MG63 (cell line): Measurements from ENCODE around the gene NPAS4. TPM values are rescaled to one million over a fixed set of nuclear protein-coding genes. Genes with fewer than 3 reads are reported as not detected.
A peak's percentile ranks its signal among the peaks of the same experiment; 100 is the strongest.
"Not testable (repeated sequence)": the region's sequence is repeated elsewhere in the genome, so short reads cannot be mapped to it uniquely, and the experiment has no call there.

ENCODE experiments used
- DNase-seq: peaks from one replicate; pipeline ENCODE4 v3.0.0-alpha.2; 2020
- H3K27me3 ChIP-seq: fragments of 250-450 bp; sonication (Bioruptor Pico); 2 replicates; pipeline ENCODE4 v1.5.1; 2020; ENCODE audit warnings: mild to moderate bottlenecking, moderate library complexity
- H3K36me3 ChIP-seq: fragments of 250-450 bp; sonication (Bioruptor Pico); 2 replicates; pipeline ENCODE4 v1.5.1; 2020; ENCODE audit warnings: mild to moderate bottlenecking, moderate library complexity
- H3K4me3 ChIP-seq: fragments of 250-450 bp; sonication (Bioruptor Pico); 2 replicates; pipeline ENCODE4 v1.5.1; 2020; ENCODE audit warnings: mild to moderate bottlenecking, moderate library complexity
- H3K9me3 ChIP-seq: fragments of 250-450 bp; sonication (Bioruptor Pico); 2 replicates; pipeline ENCODE4 v1.5.1; 2020; ENCODE audit warnings: mild to moderate bottlenecking, moderate library complexity
- total RNA-seq: library from RNA; depleted of rRNA; stranded (reverse); fragments of >200 nt; shearing (Covaris generic); gene quantifications from 2 replicates; pipeline ENCODE4 v1.2.3, GENCODE V29; 2014; ENCODE audit warnings: low replicate concordance

Gene NPAS4
- total RNA-seq, 1 experiment from 2014 or later, result not detected

DNA sequence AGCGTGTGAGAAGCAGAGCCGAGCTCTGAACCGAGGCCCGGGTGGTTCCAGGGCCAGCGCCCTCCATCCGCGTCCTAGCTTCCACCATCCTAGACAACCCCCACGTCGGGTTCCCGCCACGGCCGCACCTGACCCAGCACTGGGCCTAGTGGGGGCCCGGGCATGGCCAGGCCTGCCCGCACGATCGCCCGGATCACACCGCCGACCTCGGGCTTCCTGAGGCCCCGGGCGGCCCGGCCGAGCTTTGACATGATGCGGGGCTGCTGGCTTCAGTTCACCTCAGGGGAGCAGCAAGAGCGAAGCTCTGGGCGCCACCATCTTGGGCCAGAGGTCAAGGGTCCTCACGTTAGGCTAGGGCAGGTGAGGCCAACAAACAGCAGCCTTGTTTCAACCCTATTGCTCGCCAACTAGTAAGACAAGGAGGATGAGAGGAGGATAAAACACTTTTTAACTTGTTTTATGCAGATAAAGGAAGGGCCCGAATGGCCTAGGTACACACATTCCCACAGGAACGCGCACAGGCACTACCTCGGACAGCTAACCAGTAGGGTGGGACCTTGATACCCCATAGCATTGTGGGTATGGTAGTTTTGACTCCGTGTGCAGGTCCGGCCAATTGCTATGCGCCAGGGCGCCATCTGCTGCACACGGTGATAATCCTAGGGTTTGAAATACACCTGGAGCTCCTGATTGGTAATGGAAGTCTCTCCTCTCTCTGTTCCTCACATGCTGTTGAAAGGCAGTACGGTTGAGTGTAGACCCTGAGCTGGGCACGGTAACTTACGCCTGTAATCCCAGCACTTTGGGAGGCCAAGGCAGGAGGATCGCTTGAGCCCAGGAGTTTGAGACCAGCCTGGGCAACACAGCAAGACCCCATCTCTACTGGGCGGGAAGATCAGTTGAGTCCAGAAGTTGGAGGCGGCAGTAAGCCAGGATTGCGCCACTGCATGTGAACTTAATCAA is 17.9 kb downstream of the NPAS4 start, which contains the start of gene MRPL11:
Gene MRPL11 (minus strand): TSS at position 345 of the 963 bp plus-strand sequence. CDS start 94 bp downstream, at position 251.
- H3K36me3 ChIP-seq, result peaks cover 8% of the 10 kb centered on the region
- H3K9me3 ChIP-seq, result no peaks in the 10 kb centered on the region
- DNase-seq, result peak; percentile 89
- peak within 1 kb of the TSS; percentile 81 for H3K4me3 ChIP-seq
- H3K27me3 ChIP-seq, result no peaks in the 10 kb centered on the region

DNA sequence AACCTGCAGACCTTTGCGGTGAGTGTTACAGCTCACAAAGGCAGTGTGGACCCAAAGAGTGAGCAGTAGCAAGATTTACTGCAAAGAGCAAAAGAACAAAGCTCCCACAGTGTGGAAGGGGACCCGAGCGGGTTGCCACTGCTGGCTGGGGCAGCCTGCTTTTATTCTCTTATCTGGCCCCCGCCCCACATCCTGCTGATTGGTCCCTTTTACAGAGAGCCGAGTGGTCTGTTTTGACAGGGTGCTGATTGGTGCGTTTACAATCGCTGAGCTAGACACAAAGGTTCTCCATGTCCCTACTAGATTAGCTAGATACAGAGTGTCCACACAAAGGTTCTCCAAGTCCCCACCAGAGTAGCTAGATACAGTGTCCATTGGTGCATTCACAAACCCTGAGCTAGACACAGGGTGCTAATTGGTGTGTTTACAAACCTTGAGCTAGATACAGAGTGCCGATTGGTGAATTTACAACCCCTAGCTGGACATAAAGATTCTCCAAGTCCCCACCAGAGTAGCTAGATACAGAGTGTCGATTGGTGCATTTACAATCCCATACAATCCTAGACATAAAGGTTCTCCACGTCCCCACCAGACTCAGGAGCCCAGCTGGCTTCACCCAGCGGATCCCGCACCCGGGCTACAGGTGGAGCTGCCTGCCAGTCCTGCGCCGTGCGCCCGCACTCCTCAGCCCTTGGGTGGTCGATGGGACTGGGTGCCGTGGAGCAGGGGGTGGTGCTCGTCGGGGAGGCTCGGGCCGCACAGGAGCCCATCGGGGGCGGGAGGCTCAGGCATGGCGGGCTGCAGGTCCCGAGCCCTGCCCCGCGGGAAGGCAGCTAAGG is 19.5 kb downstream of the NPAS4 start:
- H3K4me3 ChIP-seq, H3K9me3 ChIP-seq, DNase-seq, H3K27me3 ChIP-seq, H3K36me3 ChIP-seq: not testable (repeated sequence)

DNA sequence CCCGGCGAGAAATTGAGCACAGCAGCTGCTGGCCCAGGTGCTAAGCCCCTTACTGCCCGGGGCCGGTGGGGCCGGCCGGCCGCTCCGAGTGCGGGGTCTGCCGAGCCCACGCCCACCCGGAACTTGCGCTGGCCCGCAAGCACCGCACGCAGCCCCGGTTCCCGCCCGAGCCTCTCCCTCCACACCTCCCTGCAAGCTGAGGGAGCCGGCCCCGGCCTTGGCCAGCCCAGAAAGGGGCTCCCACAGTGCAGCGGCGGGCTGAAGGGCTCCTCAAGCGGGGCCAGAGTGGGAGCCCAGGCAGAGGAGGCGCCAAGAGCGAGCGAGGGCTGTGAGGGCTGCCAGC is 20.1 kb downstream of the NPAS4 start:
- not testable (repeated sequence) for H3K36me3 ChIP-seq, DNase-seq, H3K4me3 ChIP-seq, H3K27me3 ChIP-seq, H3K9me3 ChIP-seq

DNA sequence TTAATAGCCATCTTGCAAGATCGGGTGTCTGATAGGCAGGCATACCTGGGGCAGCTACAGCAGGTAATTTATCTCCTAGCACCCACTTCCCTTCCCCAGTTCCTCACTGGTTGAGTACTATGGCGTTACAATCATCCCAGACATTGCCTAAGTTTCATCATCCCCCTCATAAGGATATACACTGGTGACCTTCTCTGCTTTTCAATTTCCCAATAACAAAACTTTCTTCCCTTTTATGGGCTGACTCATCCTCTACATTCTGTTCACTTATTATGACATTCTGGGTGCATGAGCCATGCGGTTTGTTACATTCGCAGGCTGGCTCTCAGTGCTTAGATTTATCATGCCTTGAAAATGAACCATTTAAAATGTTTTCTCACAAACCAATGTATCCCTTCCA is 22.8 kb downstream of the NPAS4 start:
- Histone ChIP-seq H3K36me3 (no peaks in the 10 kb centered on the region), H3K4me3 (no peak overlapping the region), H3K9me3 (no peaks in the 10 kb centered on the region), H3K27me3 (no peaks in the 10 kb centered on the region)
- peak; percentile 55 for DNase-seq

DNA sequence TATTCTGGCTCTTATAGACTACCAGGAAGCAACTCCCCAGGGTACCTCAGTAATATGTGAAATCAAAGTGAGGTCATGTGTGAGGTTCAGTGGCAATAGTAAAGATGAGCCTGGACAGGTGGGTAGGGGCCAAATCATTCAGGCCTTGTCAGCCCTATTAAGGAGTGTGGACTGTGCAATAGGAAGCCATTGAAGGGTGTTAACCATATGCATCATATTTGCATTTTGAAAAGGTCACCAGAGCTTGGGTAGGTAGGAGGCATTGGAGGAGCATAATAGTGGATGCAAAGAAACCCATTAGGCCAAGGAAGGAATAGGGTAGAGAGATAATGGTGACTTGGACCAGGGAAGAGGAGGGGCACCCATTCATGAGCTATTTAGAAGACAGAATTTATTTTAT is 26.2 kb downstream of the NPAS4 start:
- Histone ChIP-seq H3K9me3 (no peaks in the 10 kb centered on the region), H3K36me3 (no peaks in the 10 kb centered on the region), H3K4me3 (no peak overlapping the region), H3K27me3 (no peaks in the 10 kb centered on the region)
- DNase-seq, result no peak

DNA sequence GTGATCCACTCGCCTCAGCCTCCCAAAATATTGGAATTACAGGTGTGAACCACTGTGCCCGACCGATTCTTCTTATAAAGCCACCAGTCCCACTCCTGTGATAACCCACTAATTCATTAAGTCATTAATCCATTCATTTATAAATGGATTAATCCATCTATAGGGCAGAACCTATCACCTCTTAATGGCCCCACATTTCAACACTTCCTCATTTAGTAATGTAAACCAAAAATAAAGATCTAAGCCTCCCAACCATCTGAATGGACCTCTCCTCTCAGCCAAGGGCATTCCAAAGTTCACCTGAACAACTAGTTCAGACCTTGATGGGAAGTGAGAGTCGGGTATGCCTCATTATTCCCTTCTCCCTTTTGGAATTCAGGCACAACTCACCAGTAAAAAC is 27.7 kb downstream of the NPAS4 start:
- no peaks in the 10 kb centered on the region for H3K27me3 ChIP-seq
- no peaks in the 10 kb centered on the region for H3K9me3 ChIP-seq
- no peak for DNase-seq
- H3K36me3 ChIP-seq, result no peaks in the 10 kb centered on the region
- no peak overlapping the region for H3K4me3 ChIP-seq

DNA sequence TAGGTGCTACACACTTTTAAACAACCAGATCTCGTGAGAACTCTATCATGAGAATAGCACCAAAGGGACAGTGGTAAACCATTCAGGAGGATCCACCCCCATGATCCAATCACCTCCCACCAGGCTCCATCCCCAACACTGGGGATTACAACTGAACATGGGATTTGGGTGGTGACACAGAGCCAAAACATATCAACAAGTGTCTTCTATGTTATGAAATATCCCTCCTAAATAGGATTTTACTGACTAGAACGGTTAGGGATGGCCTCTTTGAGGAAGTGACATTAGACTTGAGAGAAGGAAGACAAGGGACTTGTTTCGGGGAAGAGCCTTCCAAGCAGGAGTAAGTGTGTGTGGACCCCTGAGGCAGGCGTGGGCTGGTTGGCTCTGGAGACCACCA is 29.7 kb downstream of the NPAS4 start:
- H3K27me3 ChIP-seq, result no peaks in the 10 kb centered on the region; the same call in 1 of the 2 replicates
- H3K36me3 ChIP-seq, result no peaks in the 10 kb centered on the region
- H3K9me3 ChIP-seq, result no peaks in the 10 kb centered on the region
- no peak for DNase-seq
- H3K4me3 ChIP-seq, result no peak overlapping the region

DNA sequence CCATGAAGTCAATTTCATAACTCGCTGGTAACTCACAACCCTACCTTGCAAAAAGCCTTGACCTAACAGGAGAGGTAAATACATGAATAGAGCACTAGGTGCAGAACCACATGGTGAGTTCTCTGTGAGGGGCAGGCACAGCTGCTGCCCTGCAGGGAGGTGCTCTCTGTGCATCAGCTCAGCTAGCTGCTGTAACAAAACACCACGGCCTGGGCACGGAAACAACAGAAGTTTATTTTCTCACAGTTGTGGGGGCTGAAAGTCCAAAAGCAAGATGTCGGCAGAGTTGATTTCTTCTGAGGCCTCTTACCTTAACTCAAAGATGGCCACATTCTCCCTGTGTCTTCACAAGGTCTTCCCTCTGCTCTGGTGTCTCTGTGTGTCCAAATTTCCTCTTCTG is 30.8 kb downstream of the NPAS4 start:
- no peaks in the 10 kb centered on the region; the same call in 1 of the 2 replicates for H3K27me3 ChIP-seq
- H3K36me3 ChIP-seq, result no peaks in the 10 kb centered on the region
- no peaks in the 10 kb centered on the region for H3K9me3 ChIP-seq
- H3K4me3 ChIP-seq, result no peak overlapping the region
- DNase-seq, result no peak

DNA sequence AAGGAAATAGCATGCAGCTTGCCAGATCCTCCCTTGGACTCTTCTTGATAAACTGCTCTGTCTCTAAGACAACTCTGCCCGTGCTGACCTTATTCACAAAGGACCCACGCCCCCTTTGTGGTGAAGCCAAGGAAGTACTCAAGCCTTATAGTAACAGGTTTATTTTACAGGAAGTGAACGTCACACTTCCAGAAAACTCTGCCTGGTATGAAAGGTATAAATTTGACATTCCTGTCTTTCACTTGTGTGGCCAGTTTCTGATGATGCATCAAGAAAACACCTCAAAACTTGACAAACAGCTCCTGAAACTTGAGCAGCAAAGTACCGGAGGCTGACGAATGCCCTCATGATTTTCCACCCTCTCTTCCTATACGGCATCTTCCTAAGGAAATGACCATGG is 33.4 kb downstream of the NPAS4 start:
- no peak for DNase-seq
- Histone ChIP-seq H3K4me3 (no peak overlapping the region), H3K9me3 (no peaks in the 10 kb centered on the region), H3K36me3 (no peaks in the 10 kb centered on the region), H3K27me3 (no peaks in the 10 kb centered on the region; the same call in 1 of the 2 replicates)

DNA sequence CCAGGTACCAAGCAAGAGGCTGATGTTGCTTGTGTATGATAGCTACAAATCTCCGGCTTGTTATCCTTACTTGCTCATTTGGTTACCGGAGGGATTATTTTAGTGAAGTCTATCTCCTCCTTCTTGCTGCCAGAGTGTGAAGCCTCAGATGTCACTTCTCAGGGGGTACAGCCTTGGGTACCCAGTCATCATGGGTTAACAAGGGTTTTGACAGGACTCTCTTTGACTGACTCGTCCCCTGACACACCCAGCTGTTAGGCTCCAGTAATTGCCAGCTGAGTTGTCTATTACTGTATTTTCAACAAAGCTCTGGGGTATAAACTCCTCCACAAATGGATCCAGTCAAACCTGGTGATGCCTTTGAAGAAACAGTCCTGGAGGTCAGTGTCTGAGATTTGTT is 34.0 kb downstream of the NPAS4 start:
- H3K27me3 ChIP-seq, result no peaks in the 10 kb centered on the region; the same call in 1 of the 2 replicates
- no peak for DNase-seq
- H3K9me3 ChIP-seq, result no peaks in the 10 kb centered on the region
- H3K36me3 ChIP-seq, result no peaks in the 10 kb centered on the region
- H3K4me3 ChIP-seq, result no peak overlapping the region

DNA sequence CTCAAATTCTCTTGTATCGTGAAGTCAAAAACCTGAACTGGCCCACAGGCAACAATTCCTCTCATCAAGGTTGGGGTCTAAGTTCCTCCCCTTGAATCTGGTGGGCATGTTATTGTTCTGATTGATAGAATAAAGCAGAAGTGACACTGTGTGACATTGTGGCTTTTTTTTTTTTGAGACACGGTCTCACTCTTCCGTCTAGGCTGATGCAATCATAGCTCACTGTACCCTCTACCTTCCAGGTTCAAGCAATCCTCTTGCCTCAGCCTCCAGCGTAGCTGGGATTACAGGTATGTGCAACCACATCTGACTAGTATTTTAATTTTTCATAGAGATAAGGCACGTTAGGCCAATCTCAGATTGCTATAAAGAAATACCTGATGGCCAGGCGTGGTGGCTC is 37.0 kb downstream of the NPAS4 start:
- no peaks in the 10 kb centered on the region for H3K36me3 ChIP-seq
- H3K27me3 ChIP-seq, result no peaks in the 10 kb centered on the region; the same call in 1 of the 2 replicates
- 0 out of 2 replicates have a peak, but pooled peaks cover 2% of the 10 kb centered on the region for H3K9me3 ChIP-seq
- no peak overlapping the region for H3K4me3 ChIP-seq
- DNase-seq, result no peak

DNA sequence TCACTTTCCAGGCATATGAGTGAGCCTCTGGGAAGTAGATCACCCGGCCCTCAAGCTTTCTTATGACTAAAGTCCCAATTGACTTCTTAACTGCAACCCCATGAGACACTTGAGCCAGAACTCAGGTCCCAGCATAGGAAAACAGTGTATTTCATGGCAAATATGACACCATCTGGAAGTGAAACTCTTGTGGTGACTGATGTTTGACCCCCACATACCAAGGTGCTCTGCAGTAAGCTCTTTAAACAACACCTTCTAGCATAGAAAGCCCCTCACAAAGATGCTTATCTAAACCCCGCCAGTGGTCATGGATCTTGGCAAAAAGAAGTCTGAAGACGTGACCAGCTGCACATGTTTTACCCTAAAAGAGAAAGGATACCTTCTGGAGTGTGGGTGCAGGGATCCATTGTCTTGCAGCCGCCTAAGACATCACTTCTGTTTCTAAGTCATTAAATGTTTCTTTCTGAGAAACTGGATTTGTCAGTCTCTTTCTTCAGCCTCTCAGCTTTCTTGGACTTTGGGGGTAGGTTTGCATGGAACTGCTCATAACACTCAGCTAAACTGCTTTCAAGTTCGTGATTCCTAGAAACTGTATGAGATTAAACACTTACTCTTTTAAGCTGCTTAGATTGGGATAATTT is 38.4 kb downstream of the NPAS4 start:
- Histone ChIP-seq H3K4me3 (no peak overlapping the region), H3K9me3 (0 out of 2 replicates have a peak, but pooled peaks cover 2% of the 10 kb centered on the region), H3K36me3 (no peaks in the 10 kb centered on the region), H3K27me3 (no peaks in the 10 kb centered on the region)
- DNase-seq, result no peak

DNA sequence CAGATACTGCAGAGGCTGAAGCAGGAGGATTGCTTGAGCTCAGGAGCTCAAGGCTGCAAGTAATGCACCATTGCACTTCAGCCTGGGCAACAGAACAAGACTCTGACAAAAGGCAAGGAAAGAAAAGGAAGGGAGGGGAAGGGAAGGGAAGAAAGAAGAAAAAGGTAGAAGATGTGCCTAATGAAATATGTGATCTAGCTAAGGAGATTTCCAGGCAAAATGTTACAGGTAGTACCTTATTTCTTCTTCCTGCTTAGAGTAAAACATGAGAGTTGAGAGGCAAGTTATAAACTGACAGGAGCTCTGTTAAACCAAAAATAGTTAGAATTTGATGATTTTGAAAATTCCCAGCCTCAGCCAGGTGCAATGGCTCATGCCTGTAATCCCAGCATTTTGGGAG is 41.2 kb downstream of the NPAS4 start:
- H3K36me3 ChIP-seq, result no peaks in the 10 kb centered on the region
- no peak for DNase-seq
- no peak overlapping the region for H3K4me3 ChIP-seq
- H3K27me3 ChIP-seq, result no peaks in the 10 kb centered on the region
- H3K9me3 ChIP-seq, result 0 out of 2 replicates have a peak, but pooled peaks cover 2% of the 10 kb centered on the region

DNA sequence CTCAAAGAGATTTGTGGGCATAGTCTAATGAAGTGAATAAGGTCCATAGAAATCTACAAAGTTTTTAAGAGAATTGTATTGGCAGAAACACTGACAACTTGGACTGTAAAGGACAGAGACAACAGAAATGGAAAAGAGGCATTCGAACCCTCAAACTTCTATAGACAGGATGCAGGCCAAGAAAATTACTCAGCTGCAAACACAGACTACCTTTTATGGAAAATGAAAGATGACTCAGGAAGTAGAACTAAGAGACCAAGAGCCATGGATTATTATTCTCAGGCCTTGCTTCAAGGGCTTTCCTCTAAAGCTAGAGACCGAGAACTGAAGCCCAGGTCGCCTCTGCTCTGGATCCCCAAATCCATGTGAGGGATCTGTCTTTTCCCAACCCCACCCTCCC is 42.1 kb downstream of the NPAS4 start:
- Histone ChIP-seq H3K36me3 (no peaks in the 10 kb centered on the region), H3K4me3 (no peak overlapping the region), H3K9me3 (0 out of 2 replicates have a peak, but pooled peaks cover 2% of the 10 kb centered on the region), H3K27me3 (no peaks in the 10 kb centered on the region)
- DNase-seq, result no peak

DNA sequence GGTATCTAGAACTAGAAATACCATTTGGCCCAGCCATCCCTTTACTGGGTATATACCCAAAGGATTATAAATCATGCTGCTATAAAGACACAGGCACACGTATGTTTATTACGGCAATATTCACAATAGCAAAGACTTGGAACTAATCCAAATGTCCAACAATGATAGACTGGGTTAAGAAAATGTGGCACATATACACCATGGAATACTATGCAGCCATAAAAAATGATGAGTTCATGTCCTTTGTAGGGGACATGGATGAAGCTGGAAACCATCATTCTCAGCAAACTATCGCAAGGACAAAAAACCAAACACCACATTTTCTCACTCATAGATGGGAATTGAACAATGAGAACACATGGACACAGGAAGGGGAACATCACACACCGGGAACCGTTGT is 43.3 kb downstream of the NPAS4 start:
- not testable (repeated sequence) for DNase-seq, H3K4me3 ChIP-seq, H3K36me3 ChIP-seq, H3K27me3 ChIP-seq, H3K9me3 ChIP-seq

DNA sequence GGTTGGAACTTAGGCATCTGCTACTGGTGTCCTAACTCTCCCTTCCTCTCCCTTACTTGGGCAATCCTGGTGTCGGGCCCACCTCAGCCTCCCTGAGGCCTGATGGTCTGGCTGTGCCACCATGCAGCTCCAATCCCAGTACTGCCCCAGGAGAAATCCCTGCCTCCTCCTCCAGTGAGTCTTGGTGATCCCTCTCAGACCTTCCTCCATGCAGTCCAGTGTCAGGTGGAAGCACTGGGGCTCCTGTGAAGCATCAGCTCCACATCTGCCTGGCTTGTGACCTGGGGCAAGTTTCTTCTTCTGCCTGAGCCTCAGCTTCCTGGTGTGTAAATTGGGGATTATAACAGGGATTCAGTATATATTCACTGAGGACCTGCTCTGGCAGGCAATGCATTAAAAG is 44.1 kb downstream of the NPAS4 start:
- Histone ChIP-seq H3K36me3 (no peaks in the 10 kb centered on the region), H3K27me3 (no peaks in the 10 kb centered on the region), H3K4me3 (no peak overlapping the region), H3K9me3 (0 out of 2 replicates have a peak, but pooled peaks cover 2% of the 10 kb centered on the region)
- DNase-seq, result no peak
